ENCODE measurements around the gene SLC7A14.

Gene SLC7A14

DNA sequence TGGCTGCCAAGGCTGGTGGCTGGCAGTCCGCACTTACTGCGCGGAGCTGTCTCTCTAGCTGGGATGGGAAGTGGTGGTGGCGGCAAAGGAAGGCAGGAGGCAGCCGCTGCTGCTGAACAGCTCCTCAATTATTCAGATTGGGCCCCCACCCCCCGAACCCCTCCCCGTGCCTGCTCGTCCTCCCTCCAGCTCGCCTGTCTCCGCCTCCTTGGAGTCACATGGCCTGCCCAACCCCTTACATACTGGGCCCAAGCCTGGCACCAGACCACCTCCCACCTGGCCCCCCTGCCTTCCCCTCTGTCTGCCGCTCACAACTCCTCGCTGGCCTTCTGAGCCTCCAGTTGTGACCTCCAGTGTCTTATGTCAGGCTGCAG, at the start of gene SLC7A14:
Gene SLC7A14 (minus strand): TSS at position 139 of the 374 bp plus-strand sequence. CDS start 59,139 bp downstream, outside the sequence.
- H3K4me3 ChIP-seq (ENCODE audit: low read depth, low read length) = peak within 1 kb of the TSS; percentile 39
- in situ Hi-C loops (cut with HindIII; ENCODE audit: low sequenced_read_pairs) = no loop called here
- TF ChIP-seq, protein P1, sequence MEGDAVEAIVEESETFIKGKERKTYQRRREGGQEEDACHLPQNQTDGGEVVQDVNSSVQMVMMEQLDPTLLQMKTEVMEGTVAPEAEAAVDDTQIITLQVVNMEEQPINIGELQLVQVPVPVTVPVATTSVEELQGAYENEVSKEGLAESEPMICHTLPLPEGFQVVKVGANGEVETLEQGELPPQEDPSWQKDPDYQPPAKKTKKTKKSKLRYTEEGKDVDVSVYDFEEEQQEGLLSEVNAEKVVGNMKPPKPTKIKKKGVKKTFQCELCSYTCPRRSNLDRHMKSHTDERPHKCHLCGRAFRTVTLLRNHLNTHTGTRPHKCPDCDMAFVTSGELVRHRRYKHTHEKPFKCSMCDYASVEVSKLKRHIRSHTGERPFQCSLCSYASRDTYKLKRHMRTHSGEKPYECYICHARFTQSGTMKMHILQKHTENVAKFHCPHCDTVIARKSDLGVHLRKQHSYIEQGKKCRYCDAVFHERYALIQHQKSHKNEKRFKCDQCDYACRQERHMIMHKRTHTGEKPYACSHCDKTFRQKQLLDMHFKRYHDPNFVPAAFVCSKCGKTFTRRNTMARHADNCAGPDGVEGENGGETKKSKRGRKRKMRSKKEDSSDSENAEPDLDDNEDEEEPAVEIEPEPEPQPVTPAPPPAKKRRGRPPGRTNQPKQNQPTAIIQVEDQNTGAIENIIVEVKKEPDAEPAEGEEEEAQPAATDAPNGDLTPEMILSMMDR (IDR thresholded peaks at IDR 0.05; ENCODE audit: low read depth, low read length) = no peak
- DNase-seq (ENCODE audit: low read depth, low spot score) = no peak

DNA sequence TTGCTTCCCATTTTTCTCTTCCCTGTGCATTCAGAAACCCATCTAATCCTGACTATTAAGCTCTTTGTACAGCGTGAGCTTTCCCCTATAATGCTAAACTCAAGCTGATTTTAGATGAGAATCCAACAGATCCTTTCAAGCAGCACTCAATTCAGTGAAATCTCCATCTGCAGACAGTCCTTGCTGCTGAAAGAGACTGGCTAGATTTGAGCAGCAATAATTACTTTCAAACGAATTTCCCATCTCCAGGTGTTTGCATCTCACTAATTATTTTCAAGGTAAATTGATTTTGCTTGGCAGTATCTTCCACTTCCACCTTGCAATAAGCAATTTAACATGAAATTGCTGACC, 49.5 kb upstream of the SLC7A14 start:
- in situ Hi-C loops (cut with HindIII; ENCODE audit: low sequenced_read_pairs) = no loop called here
- no peak for DNase-seq (ENCODE audit: low read depth, low spot score)
- TF ChIP-seq, protein P1 (IDR thresholded peaks at IDR 0.05; ENCODE audit: low read depth, low read length) = no peak
- H3K4me3 ChIP-seq (ENCODE audit: low read depth, low read length) = no peak overlapping the region

DNA sequence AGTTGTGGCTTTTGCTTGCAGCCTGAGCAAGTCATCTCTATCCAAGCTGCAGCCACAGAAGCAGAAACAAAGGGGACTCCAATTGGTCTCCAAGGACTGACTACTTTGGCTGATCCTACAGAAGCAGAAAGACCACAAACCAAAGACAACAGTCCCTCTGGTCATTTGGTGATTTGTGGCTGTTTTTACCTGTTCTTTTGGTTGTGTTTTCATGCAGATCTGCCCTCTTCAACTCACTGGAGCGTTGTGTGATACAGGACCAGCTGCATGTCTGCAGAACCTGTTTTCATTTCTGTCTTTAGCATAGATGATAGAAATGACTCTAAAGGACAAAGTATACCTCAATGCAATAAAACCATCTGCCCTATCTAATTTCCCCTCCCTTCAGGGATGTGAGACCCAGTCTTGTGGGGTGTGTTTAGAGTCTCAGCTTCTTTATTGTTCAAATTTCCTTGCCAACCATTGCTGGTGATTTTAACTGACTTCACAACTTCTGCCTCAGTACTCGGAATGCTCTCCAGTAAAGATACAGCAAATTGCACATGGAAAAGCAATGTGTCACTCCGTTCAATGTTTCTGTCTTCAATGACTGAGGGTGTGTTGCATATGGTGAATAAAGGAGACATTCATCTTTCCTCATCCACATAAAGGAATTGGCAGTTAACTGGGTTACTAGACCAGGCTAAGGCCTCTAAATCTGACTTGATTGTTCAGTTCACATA, 48.9 kb upstream of the SLC7A14 start:
- H3K4me3 ChIP-seq (ENCODE audit: low read depth, low read length) = no peak overlapping the region
- TF ChIP-seq, protein P1 (IDR thresholded peaks at IDR 0.05; ENCODE audit: low read depth, low read length) = no peak
- in situ Hi-C loops (cut with HindIII; ENCODE audit: low sequenced_read_pairs) = no loop called here
- no peak for DNase-seq (ENCODE audit: low read depth, low spot score)

DNA sequence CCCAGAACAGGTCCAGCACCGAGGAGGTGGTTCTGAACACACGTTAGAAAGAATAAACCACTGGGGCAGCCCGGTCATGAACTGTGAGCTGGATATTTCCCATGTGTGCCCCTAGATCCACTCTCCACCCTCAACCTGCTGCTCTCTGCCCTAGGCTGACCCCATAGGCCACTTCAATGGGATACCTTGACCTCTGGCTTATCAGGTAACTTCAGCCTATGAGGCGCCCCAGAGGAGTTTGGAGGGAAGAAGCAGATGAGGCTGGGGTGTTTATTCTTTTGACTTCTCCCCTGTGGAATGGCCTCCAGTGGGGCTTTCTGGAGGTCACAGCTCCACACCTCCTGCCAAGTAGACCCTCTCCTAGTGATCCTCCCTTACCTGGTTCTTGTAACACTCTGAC, 47.7 kb upstream of the SLC7A14 start:
- DNase-seq (ENCODE audit: low read depth, low spot score) = no peak
- in situ Hi-C loops (cut with HindIII; ENCODE audit: low sequenced_read_pairs) = no loop called here
- TF ChIP-seq, protein P1 (IDR thresholded peaks at IDR 0.05; ENCODE audit: low read depth, low read length) = no peak
- H3K4me3 ChIP-seq (ENCODE audit: low read depth, low read length) = no peak overlapping the region

DNA sequence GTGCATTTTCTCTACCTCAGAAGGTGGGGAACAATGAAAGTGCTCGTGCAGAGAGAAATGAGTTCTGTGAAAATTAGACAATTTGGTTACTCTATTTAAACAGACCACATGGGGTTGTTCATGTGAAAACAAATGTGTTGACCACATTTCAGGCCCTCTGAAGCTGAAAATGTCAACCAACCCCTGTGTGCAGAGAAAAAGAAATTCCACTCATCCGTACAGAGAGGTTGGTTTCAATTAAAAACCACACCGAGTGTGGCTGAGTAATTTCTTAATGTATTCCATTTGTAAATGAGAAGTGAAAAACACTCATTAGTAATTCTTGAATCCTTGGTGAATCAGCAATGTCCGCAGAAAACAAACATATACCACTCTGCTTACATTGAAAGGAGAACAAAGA, 46.9 kb upstream of the SLC7A14 start:
- TF ChIP-seq, protein P1 (IDR thresholded peaks at IDR 0.05; ENCODE audit: low read depth, low read length) = no peak
- in situ Hi-C loops (cut with HindIII; ENCODE audit: low sequenced_read_pairs) = no loop called here
- peak; percentile 23 for DNase-seq (ENCODE audit: low read depth, low spot score)
- H3K4me3 ChIP-seq (ENCODE audit: low read depth, low read length) = no peak overlapping the region

DNA sequence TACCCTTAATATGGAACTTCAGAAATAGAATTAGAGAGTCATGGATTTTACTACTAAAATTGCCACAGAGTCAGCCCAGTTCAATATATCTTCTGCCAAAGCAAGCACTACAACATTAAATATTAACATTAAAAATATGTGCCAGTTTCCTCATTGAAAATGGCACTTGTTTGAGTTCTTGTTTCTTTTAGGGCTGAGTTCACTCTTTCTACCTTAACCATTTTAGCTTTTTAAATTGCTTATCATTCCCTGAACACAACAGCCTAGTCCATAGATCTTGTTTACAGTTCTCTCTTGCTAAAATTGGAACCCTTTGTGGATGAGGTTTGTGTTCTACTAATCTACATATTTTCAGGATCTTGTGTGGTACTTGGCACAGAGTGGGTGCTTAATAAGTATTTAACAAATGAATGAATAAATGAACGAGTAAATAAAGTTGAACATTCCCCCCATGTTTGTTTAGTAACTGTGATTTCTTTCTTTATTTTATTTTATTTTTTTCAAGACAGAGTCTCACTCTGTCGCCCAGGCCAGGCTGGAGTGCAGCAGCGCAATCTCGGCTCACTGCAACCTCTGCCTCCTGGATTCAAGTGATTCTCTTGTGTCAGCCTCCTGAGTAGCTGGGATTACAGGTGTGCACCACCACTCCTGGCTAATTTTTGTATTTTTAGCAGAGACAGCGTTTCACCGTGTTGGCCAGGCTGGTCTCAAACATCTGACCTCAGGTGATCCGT, 46.0 kb upstream of the SLC7A14 start:
- H3K4me3 ChIP-seq (ENCODE audit: low read depth, low read length) = no peak overlapping the region
- no peak for DNase-seq (ENCODE audit: low read depth, low spot score)
- TF ChIP-seq, protein P1 (IDR thresholded peaks at IDR 0.05; ENCODE audit: low read depth, low read length) = no peak
- in situ Hi-C loops (cut with HindIII; ENCODE audit: low sequenced_read_pairs) = no loop called here

Measured in astrocyte of the spinal cord (primary cell).